ENCODE results near the gene FAM3A. TPM values are rescaled to one million over a fixed set of nuclear protein-coding genes. Genes with fewer than 3 reads are reported as not detected.

Gene FAM3A
- total RNA-seq, 1 donor from 2014 or later: 39.1 TPM

DNA sequence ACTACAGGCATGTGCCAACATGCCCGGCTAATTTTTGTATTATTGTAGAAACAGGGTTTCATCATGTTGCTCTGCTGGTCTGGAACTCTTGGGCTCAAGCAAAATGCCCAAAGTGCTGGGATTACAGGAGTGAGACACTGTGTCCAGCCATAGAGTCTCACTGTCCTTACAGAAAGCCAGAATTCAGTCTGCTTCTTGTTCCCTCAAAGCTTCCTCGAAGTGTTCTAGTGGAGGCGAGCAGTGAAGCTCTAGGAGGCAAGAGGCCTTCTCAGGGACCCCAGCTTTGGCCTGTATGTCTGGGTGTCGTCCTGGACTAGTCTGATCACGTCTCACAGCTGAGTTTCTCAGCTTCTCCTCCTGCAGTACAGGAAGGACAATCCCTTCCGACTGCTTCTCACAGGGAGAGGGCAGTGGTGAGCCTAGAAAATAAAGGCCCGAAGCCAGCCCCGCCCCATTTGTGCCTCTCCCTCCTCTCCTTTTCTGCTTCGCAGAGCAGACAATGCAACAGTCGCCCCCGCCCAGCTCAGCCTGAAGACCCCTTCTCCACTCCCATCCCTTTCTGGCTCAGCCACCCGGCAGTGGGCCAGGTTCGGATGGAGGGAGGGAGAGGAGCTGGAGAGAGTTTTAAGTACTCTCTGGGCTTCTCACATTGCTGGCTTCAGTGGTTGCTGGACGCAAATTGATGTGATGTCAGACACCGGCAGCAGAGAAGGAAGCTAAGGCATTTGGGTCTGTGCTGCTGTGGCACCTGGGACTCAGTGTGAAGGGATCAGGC, 11.1 kb upstream of the FAM3A start:
- Mint-ChIP-seq H3K4me1 (peaks cover 19% of the 10 kb centered on the region), H3K27me3 (ENCODE audit: low read depth) (no peaks in the 10 kb centered on the region), H3K36me3 (no peaks in the 10 kb centered on the region), H3K4me3 (peak overlapping the region; percentile 55), H3K27ac (peak overlapping the region; percentile 87), H3K9me3 (peaks cover 7% of the 10 kb centered on the region)
- TF ChIP-seq, protein P1, sequence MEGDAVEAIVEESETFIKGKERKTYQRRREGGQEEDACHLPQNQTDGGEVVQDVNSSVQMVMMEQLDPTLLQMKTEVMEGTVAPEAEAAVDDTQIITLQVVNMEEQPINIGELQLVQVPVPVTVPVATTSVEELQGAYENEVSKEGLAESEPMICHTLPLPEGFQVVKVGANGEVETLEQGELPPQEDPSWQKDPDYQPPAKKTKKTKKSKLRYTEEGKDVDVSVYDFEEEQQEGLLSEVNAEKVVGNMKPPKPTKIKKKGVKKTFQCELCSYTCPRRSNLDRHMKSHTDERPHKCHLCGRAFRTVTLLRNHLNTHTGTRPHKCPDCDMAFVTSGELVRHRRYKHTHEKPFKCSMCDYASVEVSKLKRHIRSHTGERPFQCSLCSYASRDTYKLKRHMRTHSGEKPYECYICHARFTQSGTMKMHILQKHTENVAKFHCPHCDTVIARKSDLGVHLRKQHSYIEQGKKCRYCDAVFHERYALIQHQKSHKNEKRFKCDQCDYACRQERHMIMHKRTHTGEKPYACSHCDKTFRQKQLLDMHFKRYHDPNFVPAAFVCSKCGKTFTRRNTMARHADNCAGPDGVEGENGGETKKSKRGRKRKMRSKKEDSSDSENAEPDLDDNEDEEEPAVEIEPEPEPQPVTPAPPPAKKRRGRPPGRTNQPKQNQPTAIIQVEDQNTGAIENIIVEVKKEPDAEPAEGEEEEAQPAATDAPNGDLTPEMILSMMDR (IDR thresholded peaks at IDR 0.05; ENCODE audit: unreplicated experiment): peak; percentile 18
- peak; percentile 65 to 74 for DNase-seq (ENCODE audit: low spot score in 2 of 2, unreplicated experiment in 2 of 2)

DNA sequence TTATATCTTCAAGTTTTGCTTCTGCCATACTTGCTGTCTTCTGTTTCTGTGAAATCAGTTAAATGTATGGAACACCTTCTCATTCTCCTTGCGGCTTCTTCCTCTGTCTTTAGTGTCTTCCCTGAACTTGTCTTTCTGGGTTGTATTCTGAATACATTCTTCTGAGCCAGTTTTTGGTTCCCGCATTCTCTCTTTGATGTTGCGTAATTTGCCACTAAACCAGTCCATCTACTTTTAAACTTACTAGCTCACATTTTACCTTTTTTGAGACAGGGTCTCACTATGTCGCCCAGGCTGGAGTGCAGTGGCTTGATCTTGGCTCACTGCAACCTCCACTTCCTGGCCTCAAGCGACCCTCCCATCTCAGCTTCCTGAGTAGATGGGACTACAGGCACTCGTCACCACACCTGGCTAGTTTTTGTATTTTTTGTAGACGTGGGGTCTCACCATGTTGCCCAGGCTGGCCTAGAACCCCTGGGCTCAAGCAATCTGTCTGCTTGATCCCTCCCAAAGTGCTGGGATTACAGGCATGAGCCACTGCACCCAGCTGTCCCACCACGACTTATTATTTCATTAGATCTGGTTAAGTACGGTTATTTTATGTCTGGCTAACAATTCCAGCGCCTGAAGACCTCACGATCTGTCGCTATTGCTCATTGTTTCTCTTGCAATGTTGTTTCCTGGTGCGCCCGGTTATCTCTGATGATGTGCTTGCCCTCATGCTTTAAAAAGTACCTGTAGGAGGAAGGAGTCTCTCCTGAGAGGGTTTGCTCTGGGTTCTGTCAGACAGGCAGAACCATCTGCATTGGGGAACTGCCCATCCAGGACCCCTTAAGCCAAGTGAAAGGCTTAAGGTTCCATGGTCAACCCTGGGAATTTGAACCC, 9.8 kb upstream of the FAM3A start:
- Mint-ChIP-seq H3K9me3 (peaks cover 4% of the 10 kb centered on the region), H3K27me3 (ENCODE audit: low read depth) (no peaks in the 10 kb centered on the region), H3K36me3 (no peaks in the 10 kb centered on the region), H3K4me1 (peaks cover 16% of the 10 kb centered on the region), H3K27ac (peak overlapping the region; percentile 62), H3K4me3 (no peak overlapping the region)
- no peak for DNase-seq (ENCODE audit: low spot score in 2 of 2, unreplicated experiment in 2 of 2)
- TF ChIP-seq, protein P1 (IDR thresholded peaks at IDR 0.05; ENCODE audit: unreplicated experiment): no peak

DNA sequence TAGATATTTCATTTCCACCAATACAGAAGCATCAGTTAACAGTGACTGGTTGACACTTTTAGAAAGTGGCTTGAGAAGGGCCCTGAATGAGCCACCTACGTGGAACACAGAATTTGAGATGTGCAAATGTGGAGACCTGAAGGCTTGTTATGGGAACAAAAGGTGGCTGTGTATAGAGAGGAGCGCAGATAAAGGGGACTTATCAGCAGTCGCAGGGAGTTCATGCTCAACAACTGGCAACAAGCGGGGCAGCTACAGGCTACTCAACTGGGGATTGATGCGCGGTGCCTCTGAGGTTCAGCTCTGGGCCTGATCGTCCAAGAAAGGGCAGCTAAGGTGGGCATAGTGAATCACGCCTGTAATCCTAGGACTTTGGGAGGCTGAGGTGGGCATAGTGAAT, 3.4 kb upstream of the FAM3A start:
- H3K27me3 Mint-ChIP-seq (ENCODE audit: low read depth): no peaks in the 10 kb centered on the region

DNA sequence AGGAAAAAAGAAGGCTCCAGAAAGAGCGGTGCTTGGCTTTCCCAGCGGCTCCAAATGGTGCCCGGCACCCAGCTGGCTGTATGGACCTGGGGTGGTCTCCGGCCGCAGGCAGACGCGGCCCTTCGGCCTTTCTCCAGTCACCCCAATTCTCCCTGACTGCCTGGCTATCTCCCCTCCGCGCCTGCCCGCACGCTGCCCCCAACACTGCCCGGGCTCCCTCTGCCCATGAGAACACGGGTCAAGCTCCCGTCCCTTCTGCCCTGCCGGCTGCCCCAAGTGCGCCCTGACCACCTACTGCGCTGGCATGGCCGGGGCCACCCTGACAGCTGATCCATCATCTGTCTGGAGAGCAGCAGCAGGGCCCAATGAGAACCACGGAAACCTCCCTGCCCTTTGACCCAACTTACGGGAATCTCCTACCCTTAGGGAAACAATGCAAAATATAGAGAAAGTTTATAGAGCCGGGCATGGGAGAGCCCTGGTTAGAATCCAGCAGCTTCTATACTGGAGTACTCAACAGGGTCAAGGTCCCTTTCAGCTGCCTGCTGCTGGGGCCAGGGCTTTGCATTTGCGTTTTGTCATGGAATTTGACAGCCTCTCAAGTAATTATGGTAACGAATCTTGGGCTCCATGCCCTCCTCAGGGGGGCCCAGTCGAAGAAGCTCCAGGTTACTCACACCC, 1.2 kb upstream of the FAM3A start:
- Mint-ChIP-seq H3K36me3 (peaks cover 5% of the 10 kb centered on the region), H3K4me1 (peaks cover 20% of the 10 kb centered on the region), H3K27me3 (ENCODE audit: low read depth) (no peaks in the 10 kb centered on the region), H3K9me3 (peaks cover 10% of the 10 kb centered on the region), H3K4me3 (peak overlapping the region; percentile 67), H3K27ac (peak overlapping the region; percentile 98)
- DNase-seq (ENCODE audit: low spot score in 2 of 2, unreplicated experiment in 2 of 2): no peak
- TF ChIP-seq, protein P1 (IDR thresholded peaks at IDR 0.05; ENCODE audit: unreplicated experiment): no peak

More for the DNA sequence above, 3.4 kb upstream of the FAM3A start:
- no peak overlapping the region for H3K4me3 Mint-ChIP-seq
- H3K9me3 Mint-ChIP-seq: peaks cover 4% of the 10 kb centered on the region
- H3K36me3 Mint-ChIP-seq: no peaks in the 10 kb centered on the region
- no peak for DNase-seq (ENCODE audit: low spot score in 2 of 2, unreplicated experiment in 2 of 2)
- H3K4me1 Mint-ChIP-seq: peaks cover 20% of the 10 kb centered on the region
- TF ChIP-seq, protein P1 (IDR thresholded peaks at IDR 0.05; ENCODE audit: unreplicated experiment): no peak
- peak overlapping the region; percentile 30 for H3K27ac Mint-ChIP-seq

DNA sequence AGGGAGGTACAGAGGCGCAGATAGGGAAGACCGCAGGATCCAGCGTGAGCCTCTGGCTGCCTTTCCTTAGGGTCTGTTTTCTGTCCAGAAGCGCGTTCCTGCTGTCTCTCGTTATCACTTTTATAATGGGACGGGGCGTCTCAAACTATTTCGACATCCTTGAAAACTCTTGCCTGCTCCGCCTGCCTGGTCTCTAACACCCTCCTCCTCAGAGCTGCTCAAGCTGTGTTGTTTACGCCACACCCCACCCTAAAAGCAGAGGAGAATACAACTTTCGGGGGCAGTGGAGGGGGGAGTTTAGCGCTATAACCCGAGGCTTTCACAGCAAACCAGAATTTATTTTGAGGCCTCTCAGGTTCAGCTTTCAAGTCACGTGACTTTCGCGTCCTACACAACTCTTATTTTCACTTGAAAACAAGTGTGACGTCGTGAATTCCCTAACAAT, 646 bp upstream of the FAM3A start:
- Mint-ChIP-seq H3K36me3 (peaks cover 5% of the 10 kb centered on the region), H3K4me3 (peak overlapping the region; percentile 67), H3K4me1 (peaks cover 20% of the 10 kb centered on the region), H3K27me3 (ENCODE audit: low read depth) (no peaks in the 10 kb centered on the region), H3K27ac (peak overlapping the region; percentile 98), H3K9me3 (peaks cover 10% of the 10 kb centered on the region)
- peak in 1 of 2 experiments; percentile 62 for DNase-seq (ENCODE audit: low spot score in 2 of 2, unreplicated experiment in 2 of 2)
- TF ChIP-seq, protein P1 (IDR thresholded peaks at IDR 0.05; ENCODE audit: unreplicated experiment): no peak

Data from mesothelial cell of epicardium (in vitro differentiated cells).